ENCODE measurements around the gene TTC27. TPM values are rescaled to one million over a fixed set of nuclear protein-coding genes. Genes with fewer than 3 reads are reported as not detected.

TTC27 gene
- total RNA-seq, 1 experiment from 2014 or later: 25.1 TPM

- TF ChIP-seq ERG (CRISPR knock-in tag; IDR thresholded peaks at IDR 0.05): no peak
- no peak for TF ChIP-seq E2F5 (CRISPR knock-in tag; IDR thresholded peaks at IDR 0.05)
- TF ChIP-seq NFYB (CRISPR knock-in tag; conservative IDR thresholded peaks at IDR 0.05; ENCODE audit: low read depth): no peak
- no peak for TF ChIP-seq ZNF671 (CRISPR knock-in tag; IDR thresholded peaks at IDR 0.05)
- no peak for TF ChIP-seq ZBTB21 (CRISPR knock-in tag; IDR thresholded peaks at IDR 0.05; ENCODE audit: borderline replicate concordance)
- no peak for TF ChIP-seq ZBTB43 (CRISPR knock-in tag; IDR thresholded peaks at IDR 0.05)
- TF ChIP-seq STAT6 (CRISPR knock-in tag; conservative IDR thresholded peaks at IDR 0.05; ENCODE audit: low read depth): no peak
- no peak for TF ChIP-seq ZNF263 (CRISPR knock-in tag; IDR thresholded peaks at IDR 0.05; ENCODE audit: low read depth)
- no peak for TF ChIP-seq ELF4 (CRISPR knock-in tag; IDR thresholded peaks at IDR 0.05; ENCODE audit: low read depth)
Measured at GRCh38 chr2:32743480-32744236, 115.8 kb downstream of the TTC27 start (continued).

- Mint-ChIP-seq H3K27me3 (ENCODE audit: low read depth) (no peaks in the 10 kb centered on the region), H3K36me3 (no peaks in the 10 kb centered on the region), H3K4me1 (no peaks in the 10 kb centered on the region), H3K27ac (no peak overlapping the region), H3K4me3 (no peak overlapping the region), H3K9me3 (no peaks in the 10 kb centered on the region)
- CTCF ChIA-PET: no interaction called here
- POLR2A ChIA-PET: no interaction called here
- no peak for ATAC-seq
- no peak for TF ChIP-seq IRF2 (CRISPR knock-in tag; IDR thresholded peaks at IDR 0.05; ENCODE audit: borderline replicate concordance, low read depth)
- no peak for TF ChIP-seq RORB (CRISPR knock-in tag; IDR thresholded peaks at IDR 0.05)
- no peak for TF ChIP-seq ATF3 (CRISPR knock-in tag; conservative IDR thresholded peaks at IDR 0.05)
- no peak for DNase-seq (ENCODE audit: low spot score)
Measured at GRCh38 chr2:32745191-32745590, 117.3 kb downstream of the TTC27 start.

- no peak for DNase-seq (ENCODE audit: low spot score)
- H3K27ac Mint-ChIP-seq: no peak overlapping the region
- no peaks in the 10 kb centered on the region for H3K36me3 Mint-ChIP-seq
- ATAC-seq: no peak
- no peak overlapping the region for H3K4me3 Mint-ChIP-seq
- H3K9me3 Mint-ChIP-seq: no peaks in the 10 kb centered on the region
- H3K27me3 Mint-ChIP-seq (ENCODE audit: low read depth): no peaks in the 10 kb centered on the region
- no peaks in the 10 kb centered on the region for H3K4me1 Mint-ChIP-seq
- ChIA-PET CTCF (no interaction called here), POLR2A (no interaction called here)
- TF ChIP-seq ZNF425 (CRISPR knock-in tag; conservative IDR thresholded peaks at IDR 0.05) (no peak), FOXP1 (CRISPR knock-in tag; IDR thresholded peaks at IDR 0.05; ENCODE audit: borderline replicate concordance) (no peak), RELA (CRISPR knock-in tag; IDR thresholded peaks at IDR 0.05; ENCODE audit: borderline replicate concordance) (no peak), GRHL2 (CRISPR knock-in tag; IDR thresholded peaks at IDR 0.05; ENCODE audit: insufficient replicate concordance, severe bottlenecking) (no peak), ZNF671 (CRISPR knock-in tag; IDR thresholded peaks at IDR 0.05) (no peak), JAZF1 (CRISPR knock-in tag; IDR thresholded peaks at IDR 0.05) (no peak), ZNF138 (CRISPR knock-in tag; conservative IDR thresholded peaks at IDR 0.05) (no peak), NFATC4 (CRISPR knock-in tag; IDR thresholded peaks at IDR 0.05) (no peak), EMX1 (CRISPR knock-in tag; IDR thresholded peaks at IDR 0.05) (no peak), ELF4 (CRISPR knock-in tag; IDR thresholded peaks at IDR 0.05; ENCODE audit: low read depth) (no peak), ZMAT4 (CRISPR knock-in tag; IDR thresholded peaks at IDR 0.05) (no peak), NFYB (CRISPR knock-in tag; conservative IDR thresholded peaks at IDR 0.05; ENCODE audit: low read depth) (no peak), IRF1 (CRISPR knock-in tag; IDR thresholded peaks at IDR 0.05) (no peak)
Measured at GRCh38 chr2:32745675-32746074, 117.8 kb downstream of the TTC27 start.

Data from WTC11 (cell line).